ENCODE results near the gene IGSF8. TPM values are rescaled to one million over a fixed set of nuclear protein-coding genes. Genes with fewer than 3 reads are reported as not detected.

Gene IGSF8
- total RNA-seq, 1 experiment from 2014 or later: 15.8 TPM

DNA sequence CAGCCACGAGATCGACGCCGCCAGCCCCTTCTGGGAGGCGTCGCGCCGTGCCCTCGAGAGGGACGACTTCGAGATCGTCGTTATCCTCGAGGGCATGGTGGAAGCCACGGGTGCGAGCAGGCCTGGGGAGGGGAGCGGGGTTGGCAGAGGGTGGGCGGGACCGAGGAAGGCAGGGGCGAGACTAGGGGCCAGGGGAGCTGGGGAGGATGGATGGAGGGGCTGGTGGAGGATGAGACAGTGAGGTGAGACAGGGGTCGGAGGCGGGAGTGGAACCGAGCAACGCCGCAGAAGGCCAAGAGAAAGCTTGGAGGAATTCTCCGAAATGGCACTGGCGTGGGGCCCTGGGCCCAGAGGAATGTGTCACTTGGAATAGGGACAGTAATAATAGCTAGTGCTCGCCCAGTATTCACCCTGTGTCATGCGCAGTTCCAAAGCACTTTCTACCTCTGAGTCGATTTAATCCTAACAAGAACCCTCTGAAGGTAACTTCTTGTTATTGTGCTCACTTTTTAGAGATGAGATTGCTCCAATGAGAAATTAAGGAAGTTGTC lies 13.6 kb downstream of the IGSF8 start:
- H3K79me2 ChIP-seq (ENCODE audit: low read length): no peaks in the 10 kb centered on the region
- H3K4me2 ChIP-seq (ENCODE audit: low read depth, low read length, poor library complexity, severe bottlenecking): no peak overlapping the region
- no peak overlapping the region for H3K4me3 ChIP-seq (ENCODE audit: low read length)
- no peaks in the 10 kb centered on the region; the same call in 1 of the 2 replicates for H4K20me1 ChIP-seq (ENCODE audit: insufficient read depth, low read depth, low read length)
- no peak overlapping the region for H3K9ac ChIP-seq (ENCODE audit: low read length)
- no peaks in the 10 kb centered on the region for H3K9me2 ChIP-seq (replicated peaks; ENCODE audit: insufficient read depth, low read length)
- no peak overlapping the region for H2AFZ ChIP-seq (ENCODE audit: low read length)
- H3K27me3 ChIP-seq (ENCODE audit: low read length): no peaks in the 10 kb centered on the region
- H3K27ac ChIP-seq (ENCODE audit: low read length): no peak overlapping the region
- H3K9me3 ChIP-seq (ENCODE audit: low read length): no peaks in the 10 kb centered on the region
- H3K4me1 ChIP-seq (ENCODE audit: low read length): no peaks in the 10 kb centered on the region
- H3K36me3 ChIP-seq (ENCODE audit: insufficient read depth, low read length): 0 out of 2 replicates have a peak, but pooled peaks cover 3% of the 10 kb centered on the region
- no peak for DNase-seq

DNA sequence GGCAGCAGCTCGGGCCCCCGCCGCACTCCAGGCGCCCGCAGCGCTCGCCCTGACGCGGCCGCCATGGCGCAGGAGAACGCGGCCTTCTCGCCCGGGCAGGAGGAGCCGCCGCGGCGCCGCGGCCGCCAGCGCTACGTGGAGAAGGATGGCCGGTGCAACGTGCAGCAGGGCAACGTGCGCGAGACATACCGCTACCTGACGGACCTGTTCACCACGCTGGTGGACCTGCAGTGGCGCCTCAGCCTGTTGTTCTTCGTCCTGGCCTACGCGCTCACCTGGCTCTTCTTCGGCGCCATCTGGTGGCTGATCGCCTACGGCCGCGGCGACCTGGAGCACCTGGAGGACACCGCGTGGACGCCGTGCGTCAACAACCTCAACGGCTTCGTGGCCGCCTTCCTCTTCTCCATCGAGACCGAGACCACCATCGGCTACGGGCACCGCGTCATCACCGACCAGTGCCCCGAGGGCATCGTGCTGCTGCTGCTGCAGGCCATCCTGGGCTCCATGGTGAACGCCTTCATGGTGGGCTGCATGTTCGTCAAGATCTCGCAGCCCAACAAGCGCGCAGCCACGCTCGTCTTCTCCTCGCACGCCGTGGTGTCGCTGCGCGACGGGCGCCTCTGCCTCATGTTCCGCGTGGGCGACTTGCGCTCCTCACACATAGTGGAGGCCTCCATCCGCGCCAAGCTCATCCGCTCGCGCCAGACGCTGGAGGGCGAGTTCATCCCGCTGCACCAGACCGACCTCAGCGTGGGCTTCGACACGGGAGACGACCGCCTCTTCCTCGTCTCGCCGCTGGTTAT lies 14.2 kb downstream of the IGSF8 start:
- no peak overlapping the region for H3K4me3 ChIP-seq (ENCODE audit: low read length)
- no peaks in the 10 kb centered on the region; the same call in 1 of the 2 replicates for H4K20me1 ChIP-seq (ENCODE audit: insufficient read depth, low read depth, low read length)
- H3K36me3 ChIP-seq (ENCODE audit: insufficient read depth, low read length): 0 out of 2 replicates have a peak, but pooled peaks cover 3% of the 10 kb centered on the region
- no peak for DNase-seq
- H3K27ac ChIP-seq (ENCODE audit: low read length): no peak overlapping the region
- H3K9me2 ChIP-seq (replicated peaks; ENCODE audit: insufficient read depth, low read length): no peaks in the 10 kb centered on the region
- no peak overlapping the region for H3K4me2 ChIP-seq (ENCODE audit: low read depth, low read length, poor library complexity, severe bottlenecking)
- H3K9me3 ChIP-seq (ENCODE audit: low read length): no peaks in the 10 kb centered on the region
- no peaks in the 10 kb centered on the region for H3K79me2 ChIP-seq (ENCODE audit: low read length)
- H3K9ac ChIP-seq (ENCODE audit: low read length): no peak overlapping the region
- no peaks in the 10 kb centered on the region for H3K4me1 ChIP-seq (ENCODE audit: low read length)
- H3K27me3 ChIP-seq (ENCODE audit: low read length): no peaks in the 10 kb centered on the region
- H2AFZ ChIP-seq (ENCODE audit: low read length): no peak overlapping the region

DNA sequence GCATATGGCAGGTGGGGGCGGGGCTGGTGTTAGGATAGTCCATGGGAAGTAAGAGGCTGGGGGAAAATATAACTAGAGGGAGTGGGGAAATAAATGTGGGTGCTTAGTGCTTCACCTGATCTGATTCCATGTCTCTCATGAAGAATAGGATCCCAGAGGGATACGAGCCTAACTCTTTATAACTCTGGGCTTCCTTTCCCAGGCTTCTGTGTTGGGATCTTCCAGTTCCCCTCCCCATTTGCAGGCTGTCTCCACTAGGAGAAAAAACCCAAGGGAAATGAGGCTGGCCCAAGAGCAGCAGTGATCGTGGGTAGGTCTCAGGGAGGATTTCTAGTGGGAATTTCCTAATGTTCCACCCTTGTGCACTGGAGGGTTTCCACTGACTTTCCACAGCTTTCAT lies 15.5 kb downstream of the IGSF8 start:
- no peak for DNase-seq
- H3K4me3 ChIP-seq (ENCODE audit: low read length): no peak overlapping the region
- 0 out of 2 replicates have a peak, but pooled peaks cover 3% of the 10 kb centered on the region for H3K36me3 ChIP-seq (ENCODE audit: insufficient read depth, low read length)
- no peaks in the 10 kb centered on the region for H3K79me2 ChIP-seq (ENCODE audit: low read length)
- H3K27ac ChIP-seq (ENCODE audit: low read length): no peak overlapping the region
- H3K9me3 ChIP-seq (ENCODE audit: low read length): no peaks in the 10 kb centered on the region
- no peak overlapping the region for H3K4me2 ChIP-seq (ENCODE audit: low read depth, low read length, poor library complexity, severe bottlenecking)
- peaks cover 3% of the 10 kb centered on the region; the same call in 1 of the 2 replicates for H3K4me1 ChIP-seq (ENCODE audit: low read length)
- H2AFZ ChIP-seq (ENCODE audit: low read length): no peak overlapping the region
- H3K9me2 ChIP-seq (replicated peaks; ENCODE audit: insufficient read depth, low read length): no peaks in the 10 kb centered on the region
- no peak overlapping the region for H3K9ac ChIP-seq (ENCODE audit: low read length)
- no peaks in the 10 kb centered on the region; the same call in 1 of the 2 replicates for H4K20me1 ChIP-seq (ENCODE audit: insufficient read depth, low read depth, low read length)
- no peaks in the 10 kb centered on the region for H3K27me3 ChIP-seq (ENCODE audit: low read length)

DNA sequence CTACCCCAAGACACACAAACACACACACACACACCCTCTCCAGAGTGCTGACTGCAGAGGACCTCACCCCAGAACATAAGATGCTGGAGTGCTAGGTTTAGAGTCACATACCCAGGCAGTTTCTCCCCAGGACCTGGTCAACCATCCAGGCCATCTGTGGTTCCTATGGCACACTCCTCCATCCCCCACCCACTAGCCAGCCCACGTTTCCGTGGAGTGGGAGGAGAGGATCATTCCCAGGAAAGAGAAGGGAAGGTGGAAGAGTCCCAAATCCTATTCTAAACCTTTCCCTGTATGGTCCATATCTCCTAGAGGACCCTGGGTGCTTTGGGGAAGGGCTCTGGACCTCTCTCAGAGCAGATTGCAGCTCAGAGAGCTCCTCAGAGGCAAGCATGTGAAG lies 15.9 kb downstream of the IGSF8 start:
- 0 out of 2 replicates have a peak, but pooled peaks cover 3% of the 10 kb centered on the region for H3K36me3 ChIP-seq (ENCODE audit: insufficient read depth, low read length)
- no peaks in the 10 kb centered on the region for H3K9me3 ChIP-seq (ENCODE audit: low read length)
- no peak overlapping the region for H2AFZ ChIP-seq (ENCODE audit: low read length)
- DNase-seq: no peak
- H3K4me1 ChIP-seq (ENCODE audit: low read length): peaks cover 4% of the 10 kb centered on the region; the same call in 1 of the 2 replicates
- no peaks in the 10 kb centered on the region for H3K27me3 ChIP-seq (ENCODE audit: low read length)
- no peak overlapping the region for H3K9ac ChIP-seq (ENCODE audit: low read length)
- no peaks in the 10 kb centered on the region; the same call in 1 of the 2 replicates for H4K20me1 ChIP-seq (ENCODE audit: insufficient read depth, low read depth, low read length)
- no peak overlapping the region for H3K4me3 ChIP-seq (ENCODE audit: low read length)
- H3K9me2 ChIP-seq (replicated peaks; ENCODE audit: insufficient read depth, low read length): no peaks in the 10 kb centered on the region
- H3K79me2 ChIP-seq (ENCODE audit: low read length): no peaks in the 10 kb centered on the region
- H3K27ac ChIP-seq (ENCODE audit: low read length): no peak overlapping the region
- no peak overlapping the region for H3K4me2 ChIP-seq (ENCODE audit: low read depth, low read length, poor library complexity, severe bottlenecking)

DNA sequence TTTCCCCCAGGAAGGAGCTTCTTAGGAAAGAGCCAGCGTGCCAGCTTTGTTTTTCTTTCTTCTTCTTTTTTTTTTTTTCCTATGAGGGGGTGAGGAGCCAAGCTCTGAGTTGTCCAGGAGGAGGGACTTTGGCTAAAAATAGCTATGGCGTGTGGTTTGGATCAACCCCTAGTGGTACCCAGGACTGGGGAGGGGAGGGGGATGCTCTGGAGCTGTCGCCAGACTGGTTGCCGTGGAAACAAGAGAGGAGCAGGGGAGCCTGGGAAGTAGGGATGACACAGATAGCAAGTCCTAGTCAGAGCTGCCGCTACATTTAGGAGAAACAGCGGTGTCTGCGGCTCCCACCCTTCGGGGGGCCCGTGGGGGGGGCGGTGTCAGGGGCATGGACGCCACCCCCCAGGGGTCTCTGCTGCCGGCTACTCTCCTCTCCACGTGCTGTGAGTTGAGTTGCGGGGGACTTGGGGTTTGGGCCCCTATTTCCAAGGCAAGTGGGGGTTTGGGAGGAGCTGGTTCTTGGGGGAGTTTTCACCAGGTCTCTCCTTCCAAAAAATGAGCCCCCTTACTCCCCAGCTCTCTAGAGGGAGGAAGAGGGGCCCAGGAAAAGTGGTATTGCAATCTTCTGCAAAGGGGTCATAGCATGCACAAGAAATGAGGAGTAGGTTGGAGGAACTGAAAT lies 17.0 kb downstream of the IGSF8 start, which contains the start of gene KCNJ9:
TSS of gene KCNJ9 (plus strand) at position 278 of the 676 bp plus-strand sequence. CDS start 2,493 bp downstream, outside the sequence.
- Histone ChIP-seq H3K27me3 (ENCODE audit: low read length) (no peaks in the 10 kb centered on the region), H4K20me1 (ENCODE audit: insufficient read depth, low read depth, low read length) (no peaks in the 10 kb centered on the region; the same call in 1 of the 2 replicates), H3K9ac (ENCODE audit: low read length) (no peak within 1 kb of the TSS), H3K4me1 (ENCODE audit: low read length) (peaks cover 8% of the 10 kb centered on the region; the same call in 1 of the 2 replicates), H3K79me2 (ENCODE audit: low read length) (no peaks in the 10 kb centered on the region), H3K27ac (ENCODE audit: low read length) (no peak within 1 kb of the TSS), H2AFZ (ENCODE audit: low read length) (no peak within 1 kb of the TSS), H3K4me3 (ENCODE audit: low read length) (no peak within 1 kb of the TSS), H3K36me3 (ENCODE audit: insufficient read depth, low read length) (0 out of 2 replicates have a peak, but pooled peaks cover 3% of the 10 kb centered on the region), H3K4me2 (ENCODE audit: low read depth, low read length, poor library complexity, severe bottlenecking) (no peak within 1 kb of the TSS), H3K9me3 (ENCODE audit: low read length) (no peaks in the 10 kb centered on the region), H3K9me2 (replicated peaks; ENCODE audit: insufficient read depth, low read length) (no peaks in the 10 kb centered on the region)
- DNase-seq: no peak

DNA sequence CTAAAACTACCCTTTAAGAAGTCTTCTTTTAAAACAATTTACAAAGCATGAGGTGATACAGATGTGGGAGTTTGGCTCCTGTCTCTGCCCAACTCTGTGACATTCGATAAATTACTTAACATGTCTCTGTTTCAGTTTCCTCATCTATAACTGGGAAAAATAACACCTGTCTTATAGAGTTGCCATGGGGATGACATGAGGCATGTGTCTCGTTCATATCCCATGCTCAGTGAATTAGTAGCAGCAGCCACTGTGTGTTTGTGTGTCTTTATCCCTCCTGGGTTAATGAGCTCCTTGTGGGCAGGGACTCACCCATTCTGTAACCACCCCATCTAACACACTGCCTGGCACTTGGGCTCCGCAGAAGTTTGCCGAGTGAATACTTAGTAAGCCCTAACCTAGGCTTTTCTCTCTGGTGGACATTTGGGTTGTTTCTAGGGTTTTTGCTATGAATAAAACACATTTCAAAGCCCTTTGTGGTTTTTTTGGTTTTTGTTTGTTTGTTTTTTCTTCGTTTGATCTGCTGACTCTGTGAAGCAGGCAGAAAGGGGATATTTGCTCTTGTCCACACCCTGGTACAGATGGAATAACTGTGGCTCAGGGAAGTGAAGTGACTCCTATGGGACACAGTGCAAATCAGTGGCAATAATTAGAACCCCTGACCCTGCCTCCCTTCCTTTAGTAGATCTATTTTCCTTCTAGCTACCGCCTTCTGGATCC lies 17.9 kb downstream of the IGSF8 start:
- no peaks in the 10 kb centered on the region; the same call in 1 of the 2 replicates for H4K20me1 ChIP-seq (ENCODE audit: insufficient read depth, low read depth, low read length)
- H3K4me3 ChIP-seq (ENCODE audit: low read length): no peak overlapping the region
- H3K79me2 ChIP-seq (ENCODE audit: low read length): no peaks in the 10 kb centered on the region
- DNase-seq: no peak
- 0 out of 2 replicates have a peak, but pooled peaks cover 3% of the 10 kb centered on the region for H3K36me3 ChIP-seq (ENCODE audit: insufficient read depth, low read length)
- H3K27ac ChIP-seq (ENCODE audit: low read length): no peak overlapping the region
- H3K9me2 ChIP-seq (replicated peaks; ENCODE audit: insufficient read depth, low read length): no peaks in the 10 kb centered on the region
- no peaks in the 10 kb centered on the region for H3K27me3 ChIP-seq (ENCODE audit: low read length)
- H3K4me1 ChIP-seq (ENCODE audit: low read length): peaks cover 8% of the 10 kb centered on the region; the same call in 1 of the 2 replicates
- H3K9me3 ChIP-seq (ENCODE audit: low read length): no peaks in the 10 kb centered on the region
- no peak overlapping the region for H3K9ac ChIP-seq (ENCODE audit: low read length)
- H3K4me2 ChIP-seq (ENCODE audit: low read depth, low read length, poor library complexity, severe bottlenecking): no peak overlapping the region
- H2AFZ ChIP-seq (ENCODE audit: low read length): no peak overlapping the region

DNA sequence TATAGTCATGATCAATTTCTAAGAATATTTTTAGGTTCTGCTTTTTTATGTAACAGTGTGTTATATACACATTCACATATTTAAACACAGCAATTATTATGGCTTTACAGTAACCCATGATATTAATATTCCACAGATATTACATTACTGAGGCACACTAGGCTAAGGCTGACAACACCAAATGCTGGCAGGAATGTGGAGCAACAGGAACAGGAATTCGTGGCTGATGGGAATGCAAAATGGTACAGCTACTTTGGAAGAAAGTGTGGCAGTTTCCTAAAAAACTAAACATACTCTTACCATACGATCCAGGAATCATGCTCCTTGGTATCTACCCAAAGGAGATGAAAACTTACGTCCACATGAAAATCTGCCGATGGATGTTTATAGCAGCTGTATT lies 19.0 kb downstream of the IGSF8 start:
- Histone ChIP-seq H3K79me2 (ENCODE audit: low read length) (no peaks in the 10 kb centered on the region), H3K9me2 (replicated peaks; ENCODE audit: insufficient read depth, low read length) (no peaks in the 10 kb centered on the region), H3K36me3 (ENCODE audit: insufficient read depth, low read length) (0 out of 2 replicates have a peak, but pooled peaks cover 3% of the 10 kb centered on the region), H2AFZ (ENCODE audit: low read length) (no peak overlapping the region), H3K4me1 (ENCODE audit: low read length) (peaks cover 8% of the 10 kb centered on the region; the same call in 1 of the 2 replicates), H3K27ac (ENCODE audit: low read length) (no peak overlapping the region), H3K27me3 (ENCODE audit: low read length) (no peaks in the 10 kb centered on the region), H3K4me3 (ENCODE audit: low read length) (no peak overlapping the region), H3K4me2 (ENCODE audit: low read depth, low read length, poor library complexity, severe bottlenecking) (no peak overlapping the region), H4K20me1 (ENCODE audit: insufficient read depth, low read depth, low read length) (no peaks in the 10 kb centered on the region), H3K9me3 (ENCODE audit: low read length) (no peaks in the 10 kb centered on the region), H3K9ac (ENCODE audit: low read length) (no peak overlapping the region)
- no peak for DNase-seq
